ENCODE data around the gene NINL.

NINL gene

GRCh38 chr20:25497586-25498279 is 87.6 kb downstream of the NINL start:
- DNase-seq (ENCODE audit: extremely low read depth, low read depth) = no peak
- H3K4me3 ChIP-seq (replicated peaks; ENCODE audit: low read depth, low read length) = no peak overlapping the region
- TF ChIP-seq CTCF (IDR thresholded peaks at IDR 0.05; ENCODE audit: low read depth, low read length, missing control alignments) = no peak

- no peak for DNase-seq (ENCODE audit: extremely low read depth, low read depth)
- no peak for TF ChIP-seq CTCF (IDR thresholded peaks at IDR 0.05; ENCODE audit: low read depth, low read length, missing control alignments)
- H3K4me3 ChIP-seq (replicated peaks; ENCODE audit: low read depth, low read length) = no peak overlapping the region
These were observed 88.3 kb downstream of the NINL start for GRCh38 chr20:25496968-25497401.

GRCh38 chr20:25496165-25496967 is 89.0 kb downstream of the NINL start:
- no peak overlapping the region for H3K4me3 ChIP-seq (replicated peaks; ENCODE audit: low read depth, low read length)
- TF ChIP-seq CTCF (IDR thresholded peaks at IDR 0.05; ENCODE audit: low read depth, low read length, missing control alignments) = no peak
- DNase-seq (ENCODE audit: extremely low read depth, low read depth) = no peak

- TF ChIP-seq CTCF (IDR thresholded peaks at IDR 0.05; ENCODE audit: low read depth, low read length, missing control alignments) = no peak
- no peak overlapping the region for H3K4me3 ChIP-seq (replicated peaks; ENCODE audit: low read depth, low read length)
- no peak for DNase-seq (ENCODE audit: extremely low read depth, low read depth)
These were observed 90.0 kb downstream of the NINL start for GRCh38 chr20:25495189-25495824.

DNA sequence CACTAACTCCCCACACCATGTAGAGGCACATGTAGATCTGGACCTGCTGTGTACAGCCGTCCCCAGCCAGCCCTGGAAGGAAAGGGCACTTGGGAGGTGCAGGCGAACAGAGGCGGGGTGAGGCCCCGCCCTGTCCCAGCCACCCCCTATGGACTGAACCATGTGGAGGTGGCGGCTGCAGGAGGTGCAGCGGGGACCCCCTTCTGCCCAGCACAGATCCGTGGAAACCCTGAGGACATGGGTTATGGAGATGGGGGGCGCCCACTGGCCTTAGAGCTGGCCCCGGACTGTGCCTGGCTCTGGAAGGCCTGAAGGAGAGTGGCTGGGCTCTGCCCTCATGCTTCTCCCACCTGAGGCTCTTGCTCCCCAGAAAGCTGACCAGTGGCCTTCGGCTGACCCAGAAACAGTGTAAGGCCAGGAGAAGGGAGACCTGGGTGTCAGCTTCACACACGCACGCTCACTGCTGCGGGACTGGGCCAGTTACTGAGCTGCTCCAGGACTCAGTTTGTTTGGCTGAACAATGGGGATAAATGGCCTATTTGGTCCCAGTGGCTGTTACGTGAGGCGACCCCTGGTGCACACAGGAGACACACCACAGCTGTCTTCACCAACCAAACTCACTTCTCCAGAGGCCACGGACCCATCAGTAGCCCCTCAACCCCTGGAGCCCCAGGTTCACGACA is 90.7 kb downstream of the NINL start:
- DNase-seq (ENCODE audit: extremely low read depth, low read depth) = no peak
- TF ChIP-seq CTCF (IDR thresholded peaks at IDR 0.05; ENCODE audit: low read depth, low read length, missing control alignments) = no peak
- no peak overlapping the region for H3K4me3 ChIP-seq (replicated peaks; ENCODE audit: low read depth, low read length)

DNA sequence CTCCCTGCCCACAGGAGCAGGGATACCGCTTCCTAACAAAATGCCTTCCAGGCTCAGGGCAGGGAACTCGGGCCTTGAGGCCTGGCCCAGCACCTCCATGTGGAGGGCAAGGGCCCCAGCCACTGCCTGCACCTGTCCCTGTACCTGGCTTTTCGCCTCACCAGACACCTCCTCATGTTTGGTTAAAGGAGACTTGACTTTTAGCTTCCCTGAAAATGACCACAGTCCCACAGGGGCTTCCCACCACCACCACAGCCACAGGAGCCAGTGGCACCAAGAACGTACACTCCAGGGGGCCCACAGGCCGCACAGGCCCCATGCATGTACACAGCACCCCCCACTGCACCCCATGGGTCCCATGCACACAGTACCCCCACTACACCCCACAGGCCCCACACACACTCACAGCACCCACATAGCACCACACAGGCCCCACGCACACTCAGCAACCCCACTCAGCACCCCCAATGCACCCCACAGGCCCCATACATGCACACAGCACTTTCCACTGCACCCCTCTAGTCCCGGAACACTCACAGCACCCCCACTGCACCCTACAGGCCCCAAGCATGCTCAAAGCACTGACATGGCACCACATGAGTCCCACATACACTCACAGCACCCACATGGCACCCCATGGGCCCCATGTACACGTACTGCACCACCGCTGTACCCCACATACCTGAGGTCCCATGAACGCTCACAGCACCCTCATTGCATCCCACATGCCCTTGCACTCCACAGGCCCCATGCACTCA is 91.4 kb downstream of the NINL start:
- no peak for DNase-seq (ENCODE audit: extremely low read depth, low read depth)
- no peak for TF ChIP-seq CTCF (IDR thresholded peaks at IDR 0.05; ENCODE audit: low read depth, low read length, missing control alignments)
- H3K4me3 ChIP-seq (replicated peaks; ENCODE audit: low read depth, low read length) = no peak overlapping the region
